ENCODE data around the gene RCN1.
A peak's percentile ranks its signal among the peaks of the same experiment; 100 is the strongest.
"Not testable (repeated sequence)": the region's sequence is repeated elsewhere in the genome, so short reads cannot be mapped to it uniquely, and the experiment has no call there.

The RCN1 gene

DNA sequence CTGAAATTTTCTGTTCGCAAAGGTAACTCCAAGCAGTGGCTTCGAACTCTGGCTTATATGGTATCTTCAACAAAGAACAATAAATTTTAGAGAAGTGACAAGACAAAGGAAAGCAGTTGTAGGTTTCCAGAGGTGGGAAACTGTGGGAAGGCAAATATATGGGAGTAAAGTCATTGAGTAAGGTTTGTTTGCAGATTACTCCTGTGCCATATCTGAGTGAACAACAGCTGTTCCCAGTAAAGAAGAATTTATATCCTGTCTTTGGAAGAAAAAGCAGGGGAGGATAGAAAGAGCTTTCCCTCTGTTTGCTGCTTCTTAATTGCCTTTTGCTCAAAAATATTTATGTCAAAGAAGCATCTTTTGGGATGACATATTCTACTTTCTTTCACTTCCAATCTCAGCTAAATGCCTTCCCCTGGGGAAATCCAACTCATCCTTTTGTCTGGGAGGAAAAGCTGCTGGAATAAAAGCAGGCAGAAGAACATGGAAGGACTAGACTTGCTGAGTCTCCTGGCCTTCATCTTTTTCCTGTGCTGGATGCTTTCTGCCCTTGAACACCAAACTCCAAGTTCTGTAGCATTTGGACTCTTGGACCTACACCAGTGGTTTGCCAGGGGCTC is 10.4 kb upstream of the RCN1 start:
- DNase-seq, result peak; percentile 45

DNA sequence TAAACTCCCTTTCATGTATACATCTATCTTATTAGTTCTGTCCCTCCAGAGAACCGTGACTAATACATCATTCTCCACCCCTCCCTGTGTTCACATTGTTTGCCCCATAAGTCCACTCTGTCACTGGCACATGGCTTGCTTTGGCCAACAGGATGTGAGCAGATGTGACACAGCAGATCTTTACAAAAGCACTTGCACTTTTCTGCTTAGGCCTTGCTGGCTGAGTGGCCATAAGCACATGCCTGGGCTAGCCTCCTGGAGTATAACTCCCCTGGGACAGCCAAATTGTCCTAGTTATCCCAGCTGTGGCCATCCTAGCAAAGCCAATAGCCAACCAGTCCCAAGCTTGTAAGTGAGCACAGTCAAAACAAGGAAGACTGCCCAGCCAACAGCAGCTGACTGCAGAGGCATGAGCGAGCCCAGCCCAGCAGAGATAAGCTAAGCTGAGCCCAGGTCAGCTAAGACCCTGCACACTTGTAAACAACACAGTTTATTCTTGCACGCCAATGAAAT is 9.7 kb upstream of the RCN1 start:
- DNase-seq, result no peak

DNA sequence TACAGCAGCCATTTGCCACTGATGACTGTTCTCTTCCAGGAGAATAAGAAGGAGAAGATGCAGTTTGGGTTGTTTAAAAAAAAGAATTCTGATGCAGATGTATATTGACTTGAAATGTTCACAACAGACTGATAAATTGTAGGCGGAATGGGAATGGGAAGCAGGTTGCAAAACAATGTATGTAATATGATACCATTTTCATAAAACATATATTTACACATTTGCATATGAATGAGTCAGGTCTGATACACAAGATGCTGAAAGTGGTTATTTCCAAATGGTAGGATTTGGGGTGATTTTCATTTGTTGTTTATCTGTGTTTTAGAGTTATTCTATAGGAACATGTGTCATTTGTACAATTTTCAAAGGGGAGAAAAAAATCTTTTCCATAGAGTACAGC is 9.0 kb upstream of the RCN1 start:
- peak; percentile 44 for DNase-seq

DNA sequence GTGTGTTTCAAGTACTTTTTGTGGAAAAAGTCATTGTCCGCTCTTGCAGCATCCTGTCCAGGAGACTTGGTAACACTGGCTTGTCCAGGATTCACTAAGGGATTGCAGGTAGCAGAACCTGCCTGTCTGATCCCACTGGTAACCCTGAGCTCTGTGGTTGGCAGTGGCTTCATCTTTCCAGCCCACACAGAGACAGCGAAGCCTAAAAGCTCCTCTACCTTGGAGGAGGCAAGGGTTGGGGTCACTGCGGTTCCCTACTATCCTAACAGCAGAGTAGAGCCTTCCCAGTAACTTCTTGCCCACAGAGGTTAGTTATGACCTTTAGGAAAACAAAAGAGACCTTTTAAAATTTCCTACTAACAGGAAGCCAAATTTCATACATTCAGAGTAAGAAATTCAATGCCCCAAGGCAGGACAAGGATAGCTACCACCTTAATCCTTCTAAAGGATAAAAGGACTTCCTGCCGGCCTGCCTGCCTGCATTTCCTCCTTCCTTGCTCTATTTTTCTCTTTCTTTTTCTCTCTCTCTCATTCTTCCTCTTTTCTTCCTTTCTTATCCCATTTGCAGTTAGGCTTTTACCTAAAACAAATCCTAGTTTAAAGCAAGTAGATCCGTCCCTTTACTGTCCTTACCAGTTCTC is 8.4 kb upstream of the RCN1 start:
- no peak for DNase-seq

DNA sequence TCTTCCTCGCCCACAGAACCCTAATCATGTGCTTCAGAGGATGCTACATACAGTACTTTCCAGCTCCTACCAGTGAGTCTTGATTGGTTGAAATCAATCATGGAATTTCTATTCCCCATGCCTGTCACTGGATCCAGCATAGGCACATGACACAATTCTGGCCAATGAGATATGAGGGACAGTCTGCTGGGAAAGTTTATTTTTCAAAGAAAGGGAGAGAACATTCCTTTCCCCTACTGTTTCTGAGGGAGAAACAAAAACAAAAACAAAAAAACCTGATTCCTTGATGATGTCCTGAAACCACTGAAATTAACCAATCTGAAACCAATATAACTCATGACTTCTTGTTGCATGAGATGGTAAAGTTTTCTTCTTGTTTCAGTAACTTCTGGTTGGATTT is 3.3 kb upstream of the RCN1 start:
- no peak for DNase-seq

DNA sequence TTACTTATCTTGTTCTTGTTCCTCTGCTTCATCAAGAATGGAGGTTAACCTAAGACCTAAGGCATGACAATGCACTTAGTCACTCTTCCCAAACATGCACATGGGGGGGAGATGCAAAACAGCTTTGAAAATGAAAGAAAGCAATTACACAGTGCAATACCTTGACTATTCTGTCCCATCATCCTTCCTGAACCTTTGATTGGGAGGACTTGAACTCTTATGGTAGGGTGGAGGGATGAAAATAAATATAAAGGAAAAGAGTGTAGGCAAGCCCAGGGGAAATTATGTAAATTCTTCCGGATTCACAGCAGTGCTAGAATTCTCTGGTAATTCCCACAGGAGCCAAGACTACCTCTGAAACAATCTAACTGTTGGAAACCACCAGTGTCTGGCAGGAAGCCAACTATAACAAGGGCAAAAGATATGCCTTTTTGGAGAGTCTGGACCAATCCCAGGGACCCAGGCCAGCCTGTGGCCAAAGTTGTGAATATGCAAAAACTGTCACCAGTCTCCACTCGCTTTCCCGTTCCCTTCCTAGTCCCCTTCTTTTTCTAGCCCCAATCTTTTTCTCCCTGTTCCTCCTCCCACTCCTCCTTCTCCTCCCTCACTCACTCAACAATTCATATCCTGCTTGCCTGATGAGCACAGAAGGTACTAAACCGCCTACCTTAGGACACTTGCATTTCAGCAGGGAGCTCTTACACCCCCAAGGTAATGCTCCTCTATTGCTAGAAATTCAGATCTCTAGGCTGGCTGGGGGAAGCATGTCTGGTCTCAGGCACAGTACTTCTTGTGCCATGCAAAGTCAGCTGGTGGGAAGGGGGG is 2.5 kb upstream of the RCN1 start:
- DNase-seq, result peak; percentile 83

DNA sequence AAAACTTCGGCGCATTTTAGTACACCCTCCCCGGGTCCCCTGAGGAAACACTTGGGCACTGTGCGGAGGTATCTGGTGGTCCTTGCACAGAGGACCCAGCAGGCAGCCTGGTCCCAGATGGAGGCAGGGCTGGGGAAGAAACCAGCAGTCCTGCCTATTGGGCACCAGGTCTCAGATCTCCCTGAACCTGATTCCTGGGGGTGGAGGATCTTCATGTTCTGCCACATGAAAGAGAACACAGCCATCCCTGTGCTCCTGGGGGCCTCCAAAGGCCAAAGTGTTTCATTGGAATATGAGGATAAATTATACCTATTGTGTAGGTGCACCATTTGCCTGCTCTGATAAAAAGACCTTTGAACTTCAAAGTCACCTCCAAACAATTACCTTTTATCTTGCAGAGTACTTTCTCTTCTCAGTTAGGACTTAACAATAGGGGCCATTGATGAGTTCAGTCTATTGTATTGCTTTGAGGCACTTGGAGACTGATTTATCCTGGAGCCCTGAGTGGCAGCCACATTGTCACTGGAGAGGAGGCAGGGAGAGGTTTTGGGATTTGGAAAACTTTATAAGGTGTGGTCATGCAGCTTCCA is 1.8 kb downstream of the RCN1 start:
- DNase-seq, result no peak

DNA sequence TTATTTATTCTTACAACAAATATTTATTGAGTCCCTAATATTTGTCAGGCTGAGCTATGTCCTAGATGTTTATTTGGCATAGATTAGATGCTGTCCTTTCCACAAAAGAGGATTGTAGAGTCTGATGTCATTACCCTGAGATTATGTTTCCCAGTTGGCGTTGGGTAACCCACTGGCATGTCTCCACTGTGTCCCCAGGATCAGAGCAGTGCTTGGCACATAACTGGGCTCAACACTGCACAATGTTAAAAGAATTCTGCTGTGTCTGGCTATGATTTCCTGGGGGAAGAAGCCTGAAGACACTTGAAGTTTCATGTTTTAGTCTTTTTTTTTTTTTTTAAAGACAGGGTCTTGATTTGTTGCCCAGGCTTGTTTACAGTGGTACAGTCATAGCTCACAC is 4.0 kb downstream of the RCN1 start:
- DNase-seq, result no peak

DNA sequence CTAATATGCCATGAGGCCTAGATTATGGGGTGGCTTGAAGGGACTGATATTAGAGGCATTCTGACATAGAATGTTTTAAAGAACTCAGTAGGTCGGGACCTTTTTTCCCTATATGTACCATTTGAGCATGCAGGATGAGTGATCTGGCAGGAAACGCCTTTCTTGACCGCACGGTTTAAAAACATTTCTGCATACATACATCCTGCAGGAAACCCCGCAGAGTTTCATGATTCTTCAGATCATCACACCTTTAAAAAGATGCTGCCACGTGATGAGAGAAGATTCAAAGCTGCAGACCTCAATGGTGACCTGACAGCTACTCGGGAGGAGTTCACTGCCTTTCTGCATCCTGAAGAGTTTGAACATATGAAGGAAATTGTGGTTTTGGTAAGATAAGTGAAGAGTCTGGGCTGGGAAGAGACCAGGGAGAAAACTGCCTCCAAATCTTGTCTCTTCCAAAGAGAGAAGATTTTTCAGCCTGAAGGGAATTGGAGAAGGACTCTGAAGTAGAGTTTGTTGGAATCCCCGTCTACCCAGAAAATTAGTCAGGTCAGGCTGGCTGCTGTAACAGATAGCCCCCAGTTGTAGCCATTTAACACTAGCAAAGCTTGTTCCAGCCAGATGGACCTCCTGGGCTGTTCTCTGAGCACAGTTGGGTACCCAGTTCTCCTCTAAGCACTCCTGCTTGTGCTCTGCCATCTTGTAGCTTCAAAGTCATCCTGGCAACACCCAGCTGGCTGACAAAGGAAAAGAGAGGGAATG is 7.4 kb downstream of the RCN1 start:
- no peak for DNase-seq

DNA sequence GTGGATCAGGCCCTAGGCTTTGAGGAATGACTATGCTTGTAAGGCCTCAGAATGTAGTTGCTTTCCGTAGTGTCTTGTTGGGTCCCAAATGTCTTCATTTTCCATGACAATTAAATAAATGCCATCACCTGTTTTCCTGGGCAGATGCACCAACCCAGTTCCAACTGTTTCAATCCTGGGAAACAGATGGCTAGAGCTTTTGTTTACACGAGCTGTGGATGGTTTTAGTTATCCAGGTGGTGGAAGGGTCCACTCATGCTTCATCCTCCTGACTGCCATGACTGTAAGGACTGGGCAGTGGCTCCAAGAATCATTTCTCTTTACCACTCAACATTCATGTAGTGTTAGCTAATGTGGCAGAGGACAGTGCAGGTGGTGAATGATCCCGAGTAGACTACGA is 8.6 kb downstream of the RCN1 start:
- DNase-seq, result peak; percentile 68

DNA sequence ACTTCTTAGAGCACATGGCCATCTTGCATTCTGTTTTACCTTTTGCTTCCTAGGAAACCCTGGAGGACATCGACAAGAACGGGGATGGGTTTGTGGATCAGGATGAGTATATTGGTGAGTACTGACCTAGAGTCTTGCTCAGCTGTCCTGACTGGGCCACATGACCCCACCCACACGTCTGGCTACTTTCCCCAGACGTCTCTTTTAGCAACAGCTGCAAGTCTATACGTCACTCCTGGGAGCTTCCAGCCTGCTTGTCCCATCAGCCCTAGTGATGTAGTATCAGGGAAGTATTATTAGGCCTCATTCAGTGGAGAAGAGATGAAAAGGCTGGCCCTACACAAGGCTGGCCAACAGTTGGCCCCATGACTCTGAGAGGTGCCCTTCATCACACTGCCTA is 9.6 kb downstream of the RCN1 start:
- DNase-seq, result no peak

DNA sequence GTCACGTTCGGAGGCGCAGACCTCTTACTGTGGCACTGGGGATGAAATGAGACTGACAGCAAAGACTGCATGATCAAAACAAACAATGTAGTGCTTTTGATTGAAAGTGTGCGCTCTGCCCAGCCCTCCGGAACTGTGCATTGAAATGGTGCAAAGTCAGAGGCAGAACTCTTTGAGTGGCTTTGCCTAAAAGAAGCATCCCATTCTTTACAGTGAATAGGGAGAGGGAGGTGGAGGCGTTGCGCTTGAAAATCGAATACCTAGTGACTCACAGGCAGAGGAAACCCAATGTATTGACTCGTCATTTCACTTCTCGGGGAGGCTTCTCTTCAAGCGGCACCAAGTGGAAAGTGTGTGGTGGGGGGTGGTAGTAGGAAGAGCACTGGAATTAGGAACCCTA is 10.9 kb downstream of the RCN1 start:
- DNase-seq, result no peak

DNA sequence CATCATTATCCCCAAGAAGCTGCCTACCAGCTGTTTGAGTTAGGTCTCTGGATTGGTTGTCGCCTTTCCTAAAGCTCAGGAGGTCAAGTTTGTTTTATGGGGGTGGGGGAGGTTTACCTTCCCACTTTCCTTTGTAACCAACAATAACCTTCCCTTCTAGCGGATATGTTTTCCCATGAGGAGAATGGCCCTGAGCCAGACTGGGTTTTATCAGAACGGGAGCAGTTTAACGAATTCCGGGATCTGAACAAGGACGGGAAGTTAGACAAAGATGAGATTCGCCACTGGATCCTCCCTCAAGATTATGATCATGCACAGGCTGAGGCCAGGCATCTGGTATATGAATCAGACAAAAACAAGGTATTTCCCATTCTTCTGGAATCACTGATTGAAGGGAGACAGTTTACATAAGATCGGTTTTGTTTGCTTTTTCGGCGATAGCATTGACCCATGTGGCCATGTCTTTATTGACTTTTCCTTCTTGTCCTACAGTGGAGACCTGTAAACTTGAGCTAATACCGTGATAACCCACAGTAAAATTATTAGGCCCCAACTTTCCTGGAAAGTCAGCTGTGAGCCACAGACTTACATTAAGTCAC is 12.3 kb downstream of the RCN1 start:
- DNase-seq, result not testable (repeated sequence)

DNA sequence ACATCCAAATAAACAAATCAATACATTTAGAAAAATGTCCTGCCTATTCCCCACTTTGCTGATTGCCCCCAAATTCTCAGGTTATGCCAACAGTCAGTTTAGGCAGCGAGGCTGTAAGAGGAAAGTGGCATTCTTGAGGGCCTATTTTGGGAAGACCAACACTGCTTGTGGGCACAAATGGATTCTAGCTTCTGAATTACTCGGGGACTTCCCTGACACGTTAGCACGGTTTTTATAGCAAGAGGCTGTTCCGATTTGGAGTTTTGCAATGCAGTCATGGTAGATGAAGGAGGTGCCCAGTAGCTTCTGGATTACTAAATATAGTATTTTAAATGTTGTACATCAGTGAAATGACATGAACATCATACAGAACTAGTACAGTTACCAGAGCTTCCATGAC is 13.1 kb downstream of the RCN1 start:
- DNase-seq, result no peak

DNA sequence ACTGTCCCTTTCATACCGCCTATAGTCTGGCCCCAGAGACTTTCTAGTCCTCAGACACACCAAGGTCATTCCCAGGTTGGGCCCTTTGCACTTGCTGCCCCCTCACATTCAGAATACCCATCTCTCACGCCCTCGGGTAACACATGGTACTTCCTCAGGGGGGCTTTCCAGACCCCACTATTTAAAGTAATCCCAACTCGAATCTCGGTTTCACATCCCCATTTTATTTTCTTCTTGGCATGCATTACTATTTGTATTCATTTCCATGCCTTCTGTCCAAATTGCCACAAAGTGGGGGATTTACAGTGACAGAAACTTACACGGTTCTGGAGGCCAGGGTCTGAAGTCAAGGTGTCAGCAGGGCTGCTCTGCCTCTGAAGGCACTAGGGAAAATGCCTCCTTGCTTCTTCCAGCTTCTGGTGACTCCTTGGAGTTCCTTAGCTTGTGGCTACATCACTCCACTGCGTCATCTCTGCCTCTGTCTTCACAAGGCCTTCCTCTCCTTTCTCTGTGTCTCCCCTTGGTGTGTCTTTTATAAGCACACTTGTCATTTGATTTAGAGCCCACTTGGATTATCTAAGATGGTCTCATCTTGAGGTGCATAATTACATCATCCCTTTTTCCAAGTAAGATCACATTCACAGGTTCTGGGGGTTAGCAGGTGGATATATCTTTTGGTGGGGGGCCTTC is 15.1 kb downstream of the RCN1 start:
- DNase-seq, result no peak

DNA sequence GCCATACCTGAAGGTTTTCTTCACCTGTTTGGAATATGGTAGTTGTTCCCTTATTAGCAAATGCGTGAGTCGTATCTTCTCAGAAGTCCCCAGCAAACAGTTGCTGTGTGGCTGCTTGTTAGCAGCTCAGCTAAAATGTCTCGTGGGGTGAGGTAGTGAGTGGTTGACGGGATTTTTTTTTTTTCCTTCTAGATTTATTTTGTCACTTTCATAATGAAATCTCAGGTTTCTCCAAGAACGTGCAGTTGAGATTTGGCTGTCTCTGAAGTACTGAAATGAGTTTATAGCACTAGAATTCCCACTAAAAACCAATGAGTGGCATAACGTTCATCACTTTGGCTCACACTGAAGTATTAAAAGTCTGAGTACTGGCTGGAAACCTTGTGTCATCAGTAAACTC is 16.8 kb downstream of the RCN1 start:
- DNase-seq, result no peak

DNA sequence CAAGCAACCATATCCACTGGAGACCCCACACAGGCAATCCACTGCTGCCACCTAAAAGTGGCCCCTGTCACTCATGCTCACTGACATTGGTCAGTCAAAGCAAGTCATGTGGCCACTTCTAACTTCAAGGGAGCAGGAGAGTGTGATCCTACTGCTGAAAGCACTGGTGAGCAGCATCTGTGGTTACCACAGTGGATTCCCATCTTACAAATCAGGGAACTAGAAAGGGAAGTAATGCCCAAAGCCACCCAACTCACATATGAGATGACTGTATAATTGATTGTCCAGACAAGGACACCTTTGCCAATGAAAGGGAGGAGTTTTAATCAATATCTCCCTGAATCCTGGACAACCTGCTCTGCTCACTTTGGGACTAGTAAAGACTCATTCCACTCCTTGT is 17.7 kb downstream of the RCN1 start:
- DNase-seq, result no peak

DNA sequence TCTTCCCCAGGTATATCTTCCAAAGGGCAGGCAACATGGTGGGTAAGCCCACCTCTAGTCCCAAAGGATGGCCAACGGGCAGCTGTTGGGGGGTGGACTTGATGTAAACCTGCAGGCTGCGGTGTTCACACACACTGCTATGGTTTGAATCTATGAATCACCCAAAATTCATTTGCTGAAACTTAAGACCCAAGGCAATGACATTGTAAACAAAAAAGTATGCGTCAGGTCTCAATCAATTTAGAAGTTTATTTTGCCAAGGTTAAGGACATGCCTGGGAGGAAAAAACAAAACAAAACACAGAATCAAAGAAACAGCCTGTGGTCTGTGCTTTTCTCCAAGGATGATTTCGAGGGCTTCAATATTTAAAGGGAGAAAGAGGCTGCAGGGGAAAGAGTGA is 18.3 kb downstream of the RCN1 start:
- no peak for DNase-seq

DNA sequence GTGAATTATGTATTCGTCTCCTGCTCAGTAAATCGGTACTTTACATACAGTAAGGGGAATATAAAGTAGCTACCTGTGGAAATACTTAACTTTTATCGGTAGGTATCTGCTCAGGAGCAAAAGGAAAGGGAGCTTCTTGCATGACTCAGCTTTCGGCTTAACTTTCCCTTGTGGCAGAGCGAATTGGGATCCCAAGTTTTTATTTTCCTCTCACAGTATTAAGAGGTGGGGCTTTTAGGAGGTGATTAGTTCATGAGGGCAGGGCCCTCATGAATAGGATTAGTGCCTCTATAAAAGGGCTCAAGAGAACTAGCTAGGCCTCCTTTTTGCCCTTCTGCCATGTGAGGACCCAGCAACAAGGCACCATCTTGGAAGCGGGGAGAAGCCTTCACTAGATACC is 18.7 kb downstream of the RCN1 start:
- DNase-seq, result no peak

DNA sequence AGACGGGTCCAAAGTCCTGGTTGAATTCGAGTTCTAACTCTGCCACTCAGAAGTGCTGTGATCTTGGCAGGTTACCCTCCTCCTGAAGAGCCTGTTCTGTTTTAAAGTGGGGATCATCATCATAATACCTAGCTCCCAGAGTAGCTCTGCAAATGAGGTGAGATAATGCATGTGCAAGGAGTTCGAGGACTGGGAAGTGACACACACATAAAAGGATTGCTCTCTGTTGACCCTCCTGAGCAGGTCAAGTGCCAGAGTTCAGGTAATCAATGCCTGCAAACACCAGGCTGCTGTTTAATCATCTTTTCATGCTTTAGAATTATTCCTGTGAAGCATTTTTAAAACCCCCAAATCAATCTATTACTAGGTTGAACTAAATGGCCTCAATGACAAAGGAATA is 19.9 kb downstream of the RCN1 start:
- no peak for DNase-seq

DNA sequence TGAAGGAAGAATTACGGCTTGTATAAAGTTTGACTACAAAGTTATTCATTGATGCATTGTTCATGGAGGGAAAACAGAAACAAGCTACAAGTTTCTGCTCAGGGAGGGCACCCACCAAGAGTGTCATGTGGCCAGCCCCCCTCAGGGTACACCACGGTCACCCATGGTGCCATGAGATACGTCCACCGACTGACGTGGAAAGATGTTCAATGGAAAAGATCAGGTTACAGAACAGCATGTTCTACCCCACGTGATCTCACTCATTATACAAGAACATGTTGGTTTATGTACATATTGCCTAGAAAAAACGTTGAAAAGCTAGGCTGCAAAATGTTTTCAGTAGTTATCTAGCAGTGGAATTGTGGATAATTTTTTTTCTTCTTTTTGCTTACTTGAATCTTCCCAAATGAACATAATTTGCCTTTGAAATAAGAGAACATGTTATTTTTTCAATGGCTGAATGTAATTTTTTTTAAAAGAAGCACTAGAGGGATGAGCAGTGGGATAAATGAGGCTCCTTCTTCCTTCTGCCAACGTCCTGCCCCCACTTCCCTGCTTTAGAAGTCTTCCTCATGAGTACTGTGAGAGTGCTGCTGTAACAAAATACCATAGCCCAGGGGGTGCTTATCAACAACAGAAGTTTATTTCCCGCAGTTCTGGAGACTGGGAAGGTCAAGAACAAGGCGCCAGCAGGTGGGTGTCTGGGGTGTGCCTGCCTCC is 22.5 kb downstream of the RCN1 start:
- DNase-seq, result peak; percentile 100

DNA sequence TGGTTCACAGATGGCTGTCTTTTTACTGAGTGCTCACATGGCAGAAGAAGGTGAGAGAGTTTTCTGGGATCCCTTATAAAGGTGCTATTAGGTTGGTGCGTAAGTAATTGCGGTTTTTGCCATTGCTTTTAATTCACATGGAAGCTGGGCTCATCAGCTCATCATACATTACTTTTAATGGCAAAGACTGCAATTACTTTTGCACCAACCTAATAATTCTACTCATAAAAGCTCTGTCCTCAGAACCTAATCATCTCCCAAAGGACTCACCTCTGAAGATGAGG is 23.0 kb downstream of the RCN1 start:
- DNase-seq, result no peak
